ENCODE data around the gene FOXL2NB. TPM values are rescaled to one million over a fixed set of nuclear protein-coding genes. Genes with fewer than 3 reads are reported as not detected.

FOXL2NB gene
- total RNA-seq, 1 experiment from 2014 or later: 0.35 TPM

GRCh38 chr3:138914870-138915502, 32.0 kb upstream of the FOXL2NB start:
- intact Hi-C loops (cut with micrococcal nuclease; ENCODE audit: unreplicated experiment): loop anchor here (1.0 kb wide), 4 partner anchors 52 to 216 kb away; partner anchors contain the start of gene PIK3CB
- DNase-seq: no peak
- no peaks in the 10 kb centered on the region for H3K27me3 Mint-ChIP-seq (ENCODE audit: unreplicated experiment)
- H3K36me3 Mint-ChIP-seq (ENCODE audit: insufficient read depth, unreplicated experiment): peaks cover 18% of the 10 kb centered on the region
- peaks cover 19% of the 10 kb centered on the region for H3K4me1 Mint-ChIP-seq (ENCODE audit: low read depth, unreplicated experiment)
- H3K4me3 Mint-ChIP-seq (ENCODE audit: low read depth, unreplicated experiment): peak overlapping the region; percentile 71
- CTCF ChIA-PET: interaction anchor here (0.6 to 2.7 kb wide), 51 partner anchors 8 to 1967 kb away, joined by 3 to 94 read pairs (median 6); partner anchors contain the start of genes CEP70, FAIM and PIK3CB
- BruUV-seq (replicated peaks): TSS peak; percentile 33
- no peaks in the 10 kb centered on the region for H3K9me3 Mint-ChIP-seq (ENCODE audit: low read depth, unreplicated experiment)
- TF ChIP-seq CTCF (IDR thresholded peaks at IDR 0.05; ENCODE audit: unreplicated experiment): no peak
- peak overlapping the region; percentile 53 for H3K27ac Mint-ChIP-seq (ENCODE audit: unreplicated experiment)

GRCh38 chr3:138915503-138916498, 31.2 kb upstream of the FOXL2NB start:
- Mint-ChIP-seq H3K9me3 (ENCODE audit: low read depth, unreplicated experiment) (no peaks in the 10 kb centered on the region), H3K4me3 (ENCODE audit: low read depth, unreplicated experiment) (peak overlapping the region; percentile 71), H3K4me1 (ENCODE audit: low read depth, unreplicated experiment) (peaks cover 19% of the 10 kb centered on the region), H3K27me3 (ENCODE audit: unreplicated experiment) (no peaks in the 10 kb centered on the region), H3K36me3 (ENCODE audit: insufficient read depth, unreplicated experiment) (peaks cover 18% of the 10 kb centered on the region), H3K27ac (ENCODE audit: unreplicated experiment) (peak overlapping the region; percentile 53)
- intact Hi-C loops (cut with micrococcal nuclease; ENCODE audit: unreplicated experiment): loop anchor here (1.0 kb wide), 5 partner anchors 52 to 322 kb away; partner anchors contain the start of genes CEP70 and PIK3CB
- CTCF ChIA-PET: interaction anchor here (0.5 to 2.7 kb wide), 61 partner anchors 7 to 1968 kb away, joined by 3 to 94 read pairs (median 5); partner anchors contain the start of genes CEP70, FAIM and PIK3CB
- BruUV-seq (replicated peaks): no TSS peak
- DNase-seq: peak; percentile 99
- TF ChIP-seq CTCF (IDR thresholded peaks at IDR 0.05; ENCODE audit: unreplicated experiment): peak; percentile 94

GRCh38 chr3:138916824-138917223, 30.2 kb upstream of the FOXL2NB start:
- intact Hi-C loops (cut with micrococcal nuclease; ENCODE audit: unreplicated experiment): loop anchor here (1.0 kb wide), 1 partner anchor 323 kb away; the partner anchor contains the start of gene CEP70
- no peak for TF ChIP-seq CTCF (IDR thresholded peaks at IDR 0.05; ENCODE audit: unreplicated experiment)
- Mint-ChIP-seq H3K9me3 (ENCODE audit: low read depth, unreplicated experiment) (no peaks in the 10 kb centered on the region), H3K4me1 (ENCODE audit: low read depth, unreplicated experiment) (peaks cover 26% of the 10 kb centered on the region), H3K27ac (ENCODE audit: unreplicated experiment) (no peak overlapping the region), H3K27me3 (ENCODE audit: unreplicated experiment) (no peaks in the 10 kb centered on the region), H3K4me3 (ENCODE audit: low read depth, unreplicated experiment) (no peak overlapping the region), H3K36me3 (ENCODE audit: insufficient read depth, unreplicated experiment) (peaks cover 18% of the 10 kb centered on the region)
- BruUV-seq (replicated peaks): no TSS peak
- DNase-seq: peak; percentile 62
- CTCF ChIA-PET: interaction anchor here (0.7 to 2.7 kb wide), 16 partner anchors 19 to 499 kb away, joined by 3 to 94 read pairs (median 8); partner anchors contain the start of genes CEP70 and PIK3CB

GRCh38 chr3:138919325-138919724, 27.7 kb upstream of the FOXL2NB start:
- no peak for TF ChIP-seq CTCF (IDR thresholded peaks at IDR 0.05; ENCODE audit: unreplicated experiment)
- peaks cover 33% of the 10 kb centered on the region for H3K4me1 Mint-ChIP-seq (ENCODE audit: low read depth, unreplicated experiment)
- no TSS peak for BruUV-seq (replicated peaks)
- no peak overlapping the region for H3K27ac Mint-ChIP-seq (ENCODE audit: unreplicated experiment)
- intact Hi-C loops (cut with micrococcal nuclease; ENCODE audit: unreplicated experiment): no loop called here
- no peak for DNase-seq
- H3K36me3 Mint-ChIP-seq (ENCODE audit: insufficient read depth, unreplicated experiment): peaks cover 18% of the 10 kb centered on the region
- no peaks in the 10 kb centered on the region for H3K9me3 Mint-ChIP-seq (ENCODE audit: low read depth, unreplicated experiment)
- H3K27me3 Mint-ChIP-seq (ENCODE audit: unreplicated experiment): no peaks in the 10 kb centered on the region
- CTCF ChIA-PET: interaction anchor here (0.6 to 1.0 kb wide), 3 partner anchors 17 to 218 kb away, joined by 3 to 4 read pairs (median 3); no protein-coding TSS in a partner anchor
- no peak overlapping the region for H3K4me3 Mint-ChIP-seq (ENCODE audit: low read depth, unreplicated experiment)
